Parathyroid adenoma (tissue), 2 donors: Measurements from ENCODE around the gene VEGFA.

ENCODE experiments used
- H2AFZ ChIP-seq: fragments of 300-600 bp; sonication (generic); one replicate; pipeline ENCODE4 v1.7.0; 2017; ENCODE audit warnings: antibody characterized with exemption, mild to moderate bottlenecking
- H3K27ac ChIP-seq: fragments of 300-600 bp; sonication (generic); one replicate; pipeline ENCODE4 v1.7.0; 2017
- H3K27me3 ChIP-seq: fragments of 300-600 bp; sonication (generic); one replicate; pipeline ENCODE4 v1.7.0; 2017; ENCODE audit warnings: low read length; ENCODE audit not compliant: control insufficient read depth, insufficient read depth
- H3K36me3 ChIP-seq: fragments of 300-600 bp; sonication (generic); one replicate; pipeline ENCODE4 v1.7.0; 2017; ENCODE audit warnings: low read length; ENCODE audit not compliant: control insufficient read depth, insufficient read depth
- H3K4me1 ChIP-seq: fragments of 300-600 bp; sonication (generic); one replicate; pipeline ENCODE4 v1.7.0; 2017; ENCODE audit warnings: control low read depth
- H3K4me2 ChIP-seq: fragments of 300-600 bp; sonication (generic); one replicate; pipeline ENCODE4 v1.7.0; 2017; ENCODE audit warnings: low read length
- H3K4me3 ChIP-seq: fragments of 300-600 bp; sonication (generic); one replicate; pipeline ENCODE4 v1.7.0; 2017; ENCODE audit warnings: low read depth, low read length
- H3K79me2 ChIP-seq: fragments of 300-600 bp; sonication (generic); one replicate; pipeline ENCODE4 v1.7.0; 2017; ENCODE audit warnings: control low read depth
- H3K9ac ChIP-seq: fragments of 300-600 bp; sonication (generic); one replicate; pipeline ENCODE4 v1.7.0; 2017; ENCODE audit warnings: mild to moderate bottlenecking
- H3K9me3 ChIP-seq: fragments of 300-600 bp; sonication (generic); one replicate; pipeline ENCODE4 v1.7.0; 2017; ENCODE audit warnings: low read length; ENCODE audit not compliant: control insufficient read depth
- CTCF ChIP-seq: fragments of 300-600 bp; sonication (generic); IDR thresholded peaks from one replicate; pipeline ENCODE4 v1.7.0; 2017; ENCODE audit warnings: antibody characterized with exemption, mild to moderate bottlenecking
- donor health status: primary hyperparathyroidism.

VEGFA gene

DNA sequence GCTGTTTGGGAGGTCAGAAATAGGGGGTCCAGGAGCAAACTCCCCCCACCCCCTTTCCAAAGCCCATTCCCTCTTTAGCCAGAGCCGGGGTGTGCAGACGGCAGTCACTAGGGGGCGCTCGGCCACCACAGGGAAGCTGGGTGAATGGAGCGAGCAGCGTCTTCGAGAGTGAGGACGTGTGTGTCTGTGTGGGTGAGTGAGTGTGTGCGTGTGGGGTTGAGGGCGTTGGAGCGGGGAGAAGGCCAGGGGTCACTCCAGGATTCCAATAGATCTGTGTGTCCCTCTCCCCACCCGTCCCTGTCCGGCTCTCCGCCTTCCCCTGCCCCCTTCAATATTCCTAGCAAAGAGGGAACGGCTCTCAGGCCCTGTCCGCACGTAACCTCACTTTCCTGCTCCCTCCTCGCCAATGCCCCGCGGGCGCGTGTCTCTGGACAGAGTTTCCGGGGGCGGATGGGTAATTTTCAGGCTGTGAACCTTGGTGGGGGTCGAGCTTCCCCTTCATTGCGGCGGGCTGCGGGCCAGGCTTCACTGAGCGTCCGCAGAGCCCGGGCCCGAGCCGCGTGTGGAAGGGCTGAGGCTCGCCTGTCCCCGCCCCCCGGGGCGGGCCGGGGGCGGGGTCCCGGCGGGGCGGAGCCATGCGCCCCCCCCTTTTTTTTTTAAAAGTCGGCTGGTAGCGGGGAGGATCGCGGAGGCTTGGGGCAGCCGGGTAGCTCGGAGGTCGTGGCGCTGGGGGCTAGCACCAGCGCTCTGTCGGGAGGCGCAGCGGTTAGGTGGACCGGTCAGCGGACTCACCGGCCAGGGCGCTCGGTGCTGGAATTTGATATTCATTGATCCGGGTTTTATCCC is at the start of gene VEGFA:
TSS of gene VEGFA (plus strand) at position 686 of the 846 bp plus-strand sequence.
- H2AFZ ChIP-seq = peak within 1 kb of the TSS; percentile 98
- no peaks in the 10 kb centered on the region for H3K9me3 ChIP-seq
- peak; percentile 99 for TF ChIP-seq CTCF
- H3K4me1 ChIP-seq = peaks cover 22% of the 10 kb centered on the region
- H3K4me3 ChIP-seq = peak within 1 kb of the TSS; percentile 99
- no peaks in the 10 kb centered on the region for H3K27me3 ChIP-seq
- H3K79me2 ChIP-seq = peaks cover 27% of the 10 kb centered on the region
- peak within 1 kb of the TSS; percentile 85 for H3K4me2 ChIP-seq
- H3K27ac ChIP-seq = peak within 1 kb of the TSS; percentile 99
- H3K9ac ChIP-seq = peak within 1 kb of the TSS; percentile 97
- no peaks in the 10 kb centered on the region for H3K36me3 ChIP-seq

GRCh38 chr6:43720999-43721398 is 49.0 kb upstream of the VEGFA start:
- Histone ChIP-seq H3K27me3 (no peaks in the 10 kb centered on the region), H3K27ac (no peak overlapping the region), H3K4me2 (no peak overlapping the region), H3K36me3 (no peaks in the 10 kb centered on the region), H2AFZ (no peak overlapping the region), H3K4me1 (peaks cover 5% of the 10 kb centered on the region), H3K9me3 (no peaks in the 10 kb centered on the region), H3K79me2 (no peaks in the 10 kb centered on the region), H3K9ac (no peak overlapping the region), H3K4me3 (no peak overlapping the region)
- TF ChIP-seq CTCF = no peak

- no peak overlapping the region for H3K27ac ChIP-seq
- H3K27me3 ChIP-seq = no peaks in the 10 kb centered on the region
- no peak overlapping the region for H2AFZ ChIP-seq
- no peaks in the 10 kb centered on the region for H3K9me3 ChIP-seq
- TF ChIP-seq CTCF = no peak
- H3K4me3 ChIP-seq = no peak overlapping the region
- peaks cover 5% of the 10 kb centered on the region for H3K4me1 ChIP-seq
- H3K4me2 ChIP-seq = no peak overlapping the region
- H3K9ac ChIP-seq = no peak overlapping the region
- no peaks in the 10 kb centered on the region for H3K79me2 ChIP-seq
- H3K36me3 ChIP-seq = no peaks in the 10 kb centered on the region
Observed at GRCh38 chr6:43722920-43723545, 47.0 kb upstream of the VEGFA start.

DNA sequence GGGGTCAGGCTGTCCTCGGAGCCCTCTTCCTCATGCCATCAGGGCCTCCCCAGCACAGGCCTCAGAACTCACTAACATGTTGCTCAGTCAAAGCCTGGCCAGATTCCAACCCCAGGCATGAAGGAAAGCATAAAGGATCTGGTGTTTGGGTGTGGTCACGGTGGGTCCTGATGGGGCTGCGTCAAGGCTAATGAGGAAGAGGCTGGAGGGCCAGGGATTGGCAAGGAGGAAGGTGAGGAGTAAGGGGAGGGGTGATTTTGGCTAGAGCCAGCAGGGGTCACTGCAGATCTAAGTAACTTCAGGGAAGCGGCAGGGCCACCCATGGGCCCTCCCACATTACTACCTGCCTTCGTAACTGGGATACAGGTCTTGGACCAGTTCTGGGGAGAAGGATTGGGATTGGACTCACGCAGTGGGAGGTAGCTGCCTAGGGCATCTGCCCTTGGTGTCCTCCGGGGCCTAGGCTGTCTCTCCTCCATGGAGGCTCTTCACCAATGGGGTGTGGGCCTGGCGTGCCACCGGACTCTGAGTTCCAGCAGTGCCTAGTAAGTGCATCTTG is 46.2 kb upstream of the VEGFA start:
- no peaks in the 10 kb centered on the region for H3K79me2 ChIP-seq
- H3K9me3 ChIP-seq = no peaks in the 10 kb centered on the region
- H3K27me3 ChIP-seq = no peaks in the 10 kb centered on the region
- no peak overlapping the region for H3K4me3 ChIP-seq
- H3K9ac ChIP-seq = no peak overlapping the region
- H3K27ac ChIP-seq = no peak overlapping the region
- H3K4me1 ChIP-seq = no peaks in the 10 kb centered on the region
- TF ChIP-seq CTCF = peak; percentile 65
- no peaks in the 10 kb centered on the region for H3K36me3 ChIP-seq
- H2AFZ ChIP-seq = no peak overlapping the region
- H3K4me2 ChIP-seq = no peak overlapping the region
